HEK293 (cell line): Measurements from ENCODE around the gene PIPOX.

Source experiments
- CTCF ChIA-PET: fragments of 350-600 bp; formaldehyde crosslinking; extraction: SDS; loops from one replicate; lab custom pipeline; 2021; ENCODE audit warnings: antibody characterized with exemption; lab: Yijun Ruan, JAX
- POLR2A ChIA-PET: fragments of 300-600 bp; formaldehyde crosslinking; extraction: SDS; loops from one replicate; lab custom pipeline; 2020; ENCODE audit warnings: antibody characterized with exemption, inconsistent platforms; lab: Yijun Ruan, JAX
- H3K27ac ChIP-seq: fragments of 200-500 bp; sonication (Bioruptor generic); 2 replicates; pipeline ENCODE4 v1.5.1; 2014; ENCODE audit warnings: low read depth, low read length, control low read depth, inconsistent platforms; ENCODE audit errors: extremely low read depth
- H3K36me3 ChIP-seq, 2 experiments: fragments of 200-500 bp in 1 of 2; sonication (Bioruptor generic) in 1 of 2; 1 replicate in 1 of 2; 2 replicates in 1 of 2; pipeline ENCODE4 v1.5.1; 2014 to 2017; ENCODE audit warnings: inconsistent platforms in 2 of 2, low read length in 2 of 2; ENCODE audit not compliant: control insufficient read depth in 2 of 2, insufficient read depth in 1 of 2
- H3K4me1 ChIP-seq: fragments of 200-500 bp; sonication (Bioruptor generic); 2 replicates; pipeline ENCODE4 v1.5.1; 2014; ENCODE audit warnings: mild to moderate bottlenecking, low read length, inconsistent platforms; ENCODE audit not compliant: control insufficient read depth, insufficient read depth
- H3K4me3 ChIP-seq: 2 replicates; pipeline ENCODE4 v1.5.1; 2011; ENCODE audit warnings: low read depth, mild to moderate bottlenecking, control low read depth, low read length, moderate library complexity
- H3K9me3 ChIP-seq: fragments of 200-500 bp; sonication (Bioruptor generic); 2 replicates; pipeline ENCODE4 v1.5.1; 2014; ENCODE audit warnings: low read depth, low read length, inconsistent platforms; ENCODE audit not compliant: control insufficient read depth, insufficient read depth
- KLF10 ChIP-seq: fragments of 450-650 bp; IDR thresholded peaks from 2 replicates; pipeline ENCODE4 v1.5.1; 2018; ENCODE audit warnings: missing biosample characterization, mild to moderate bottlenecking, missing genetic modification characterization
- KLF7 ChIP-seq: fragments of 450-650 bp; formaldehyde crosslinking; IDR thresholded peaks from 2 replicates; pipeline ENCODE4 v1.5.1; 2016; ENCODE audit warnings: missing biosample characterization, missing genetic modification characterization, borderline replicate concordance
- MYNN ChIP-seq: fragments of 450-650 bp; formaldehyde crosslinking; IDR thresholded peaks from 2 replicates; pipeline ENCODE4 v1.5.1; 2016; ENCODE audit warnings: missing biosample characterization, missing genetic modification characterization, borderline replicate concordance
- SCRT2 ChIP-seq: fragments of 450-650 bp; formaldehyde crosslinking; IDR thresholded peaks from 2 replicates; pipeline ENCODE4 v1.5.1; 2016; ENCODE audit warnings: missing biosample characterization, missing genetic modification characterization
- ZNF155 ChIP-seq: fragments of 450-650 bp; formaldehyde crosslinking; IDR thresholded peaks from 2 replicates; pipeline ENCODE4 v1.5.1; 2016; ENCODE audit warnings: missing biosample characterization, missing genetic modification characterization
- ZNF214 ChIP-seq: fragments of 450-650 bp; formaldehyde crosslinking; IDR thresholded peaks from 2 replicates; pipeline ENCODE4 v1.5.1; 2017; ENCODE audit warnings: missing biosample characterization, mild to moderate bottlenecking, missing genetic modification characterization, borderline replicate concordance
- ZNF24 ChIP-seq: fragments of 450-650 bp; formaldehyde crosslinking; IDR thresholded peaks from 2 replicates; pipeline ENCODE4 v1.5.1; 2016; ENCODE audit warnings: missing biosample characterization, missing genetic modification characterization
- ZNF302 ChIP-seq: fragments of 450-650 bp; formaldehyde crosslinking; IDR thresholded peaks from 2 replicates; pipeline ENCODE4 v1.5.1; 2016; ENCODE audit warnings: missing biosample characterization, missing genetic modification characterization, low read depth
- ZNF366 ChIP-seq: fragments of 450-650 bp; formaldehyde crosslinking; conservative IDR thresholded peaks from 2 replicates; pipeline ENCODE4 v1.5.1; 2016; ENCODE audit warnings: missing biosample characterization, missing genetic modification characterization
- ZNF404 ChIP-seq: fragments of 450-650 bp; formaldehyde crosslinking; IDR thresholded peaks from 2 replicates; pipeline ENCODE4 v1.5.1; 2017; ENCODE audit warnings: missing biosample characterization, missing genetic modification characterization
- ZNF510 ChIP-seq: fragments of 450-650 bp; formaldehyde crosslinking; IDR thresholded peaks from 2 replicates; pipeline ENCODE4 v1.5.1; 2018; ENCODE audit warnings: mild to moderate bottlenecking, missing genetic modification characterization, missing biosample characterization; ENCODE audit not compliant: insufficient replicate concordance
- ZNF571 ChIP-seq: fragments of 450-650 bp; formaldehyde crosslinking; IDR thresholded peaks from 2 replicates; pipeline ENCODE4 v1.5.0; 2017; ENCODE audit warnings: missing biosample characterization, missing genetic modification characterization
- ZNF701 ChIP-seq: fragments of 450-650 bp; formaldehyde crosslinking; IDR thresholded peaks from 2 replicates; pipeline ENCODE4 v1.5.1; 2016; ENCODE audit warnings: missing biosample characterization, missing genetic modification characterization
- ZNF843 ChIP-seq: fragments of 450-650 bp; formaldehyde crosslinking; IDR thresholded peaks from 2 replicates; pipeline ENCODE4 v1.5.1; 2016; ENCODE audit warnings: missing biosample characterization, missing genetic modification characterization
- TF ChIP-seq, protein P1 (sequence below): fragments of 450-650 bp; IDR thresholded peaks from 2 replicates; pipeline ENCODE4 v1.5.1; 2018; ENCODE audit warnings: missing biosample characterization, mild to moderate bottlenecking, missing genetic modification characterization
- TF ChIP-seq, protein P2 (sequence below): fragments of 450-650 bp; formaldehyde crosslinking; IDR thresholded peaks from 2 replicates; pipeline ENCODE4 v1.5.1; 2016; ENCODE audit warnings: missing biosample characterization, missing genetic modification characterization, low read depth
- TF ChIP-seq, protein P3 (sequence below): fragments of 450-650 bp; formaldehyde crosslinking; IDR thresholded peaks from 2 replicates; pipeline ENCODE4 v1.5.1; 2017; ENCODE audit warnings: missing biosample characterization, missing genetic modification characterization
- TF ChIP-seq, protein P4 (sequence below): fragments of 450-650 bp; formaldehyde crosslinking; IDR thresholded peaks from 2 replicates; pipeline ENCODE4 v1.5.0; 2017; ENCODE audit warnings: missing biosample characterization, missing genetic modification characterization, borderline replicate concordance
- TF ChIP-seq, protein P5 (sequence below): sonication (generic); formaldehyde crosslinking; IDR thresholded peaks from 2 replicates; pipeline ENCODE4 v1.8.1; 2022; ENCODE audit warnings: mild to moderate bottlenecking, moderate library complexity, missing genetic modification reagents

Gene PIPOX

DNA sequence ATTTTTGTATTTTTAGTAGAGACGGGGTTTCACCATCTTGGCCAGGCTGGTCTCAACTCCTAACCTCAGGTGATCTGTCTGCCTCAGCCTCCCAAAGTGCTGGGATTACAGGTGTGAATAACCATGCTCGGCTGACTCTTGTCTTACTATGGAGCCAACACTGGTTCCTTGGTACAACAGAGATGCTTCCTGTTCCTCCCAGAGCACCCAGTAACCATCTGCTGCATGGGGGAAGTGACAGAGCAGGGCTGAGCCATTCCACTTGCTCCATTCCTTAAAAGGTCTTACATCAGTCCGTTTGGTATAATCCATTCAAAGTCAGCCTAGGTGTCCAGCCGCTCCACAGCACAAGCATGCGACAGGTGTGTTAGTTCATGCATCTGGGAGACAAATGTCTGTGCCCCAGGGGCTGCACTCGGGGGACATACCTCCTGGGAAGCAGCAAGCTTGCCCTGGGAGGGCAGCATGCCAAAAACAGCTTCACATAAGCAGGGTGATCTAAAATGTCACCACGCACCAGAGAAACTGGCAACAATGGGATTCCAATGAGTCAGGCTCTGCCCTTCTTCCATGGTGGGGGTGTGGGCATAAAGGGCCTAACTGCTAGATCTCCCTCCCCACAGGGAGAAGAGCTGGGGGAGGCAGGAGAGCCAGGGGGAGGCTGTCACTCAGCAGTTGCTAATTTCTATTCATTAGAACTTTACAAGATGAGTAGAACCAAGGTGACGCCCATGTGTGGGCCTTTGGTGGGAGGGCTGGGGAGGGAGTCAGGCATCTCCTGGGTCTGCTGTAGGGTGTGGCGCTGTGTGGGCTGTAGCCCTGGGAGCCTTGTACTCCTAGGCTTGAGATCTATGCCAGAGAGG, 35.5 kb downstream of the PIPOX start (continued):
- TF ChIP-seq ZNF214 (tag by site-specific recombination) (no peak), ZNF155 (tag by site-specific recombination) (no peak), KLF7 (tag by site-specific recombination) (no peak), ZNF843 (tag by site-specific recombination) (no peak), SCRT2 (tag by site-specific recombination) (peak; percentile 95), ZNF366 (no peak)
- TF ChIP-seq, protein P1, sequence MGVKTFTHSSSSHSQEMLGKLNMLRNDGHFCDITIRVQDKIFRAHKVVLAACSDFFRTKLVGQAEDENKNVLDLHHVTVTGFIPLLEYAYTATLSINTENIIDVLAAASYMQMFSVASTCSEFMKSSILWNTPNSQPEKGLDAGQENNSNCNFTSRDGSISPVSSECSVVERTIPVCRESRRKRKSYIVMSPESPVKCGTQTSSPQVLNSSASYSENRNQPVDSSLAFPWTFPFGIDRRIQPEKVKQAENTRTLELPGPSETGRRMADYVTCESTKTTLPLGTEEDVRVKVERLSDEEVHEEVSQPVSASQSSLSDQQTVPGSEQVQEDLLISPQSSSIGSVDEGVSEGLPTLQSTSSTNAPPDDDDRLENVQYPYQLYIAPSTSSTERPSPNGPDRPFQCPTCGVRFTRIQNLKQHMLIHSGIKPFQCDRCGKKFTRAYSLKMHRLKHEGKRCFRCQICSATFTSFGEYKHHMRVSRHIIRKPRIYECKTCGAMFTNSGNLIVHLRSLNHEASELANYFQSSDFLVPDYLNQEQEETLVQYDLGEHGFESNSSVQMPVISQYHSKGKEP (tag by site-specific recombination), result no peak
- TF ChIP-seq, all 188 proteins: peak for 9

DNA sequence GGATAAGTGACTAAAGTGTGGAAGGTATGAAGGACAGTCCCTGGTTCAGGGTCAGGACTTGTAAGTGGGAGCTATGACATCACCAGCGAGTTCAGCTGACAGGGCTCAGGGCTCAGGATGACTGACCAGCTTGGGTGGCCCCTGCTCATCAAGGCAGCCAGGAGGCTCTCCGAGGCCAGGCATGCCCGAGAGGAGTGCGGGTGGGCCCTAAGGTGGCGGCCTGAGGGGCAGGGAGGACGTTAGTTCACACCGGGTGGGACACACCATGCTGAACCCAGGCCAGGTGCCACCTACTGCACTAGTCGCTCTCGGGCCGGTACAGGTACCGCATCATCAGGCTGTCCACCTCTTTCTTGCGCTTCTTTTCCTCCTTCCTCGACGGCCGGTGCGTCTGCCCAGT, 36.5 kb downstream of the PIPOX start:
- no peak overlapping the region for H3K4me3 ChIP-seq
- CTCF ChIA-PET, result interaction anchor here (0.5 to 1.4 kb wide), 3 partner anchors 32 to 107 kb away, joined by 3 to 5 read pairs (median 4); no protein-coding TSS in a partner anchor
- TF ChIP-seq ZNF404 (tag by site-specific recombination), result no peak
- TF ChIP-seq, protein P2, sequence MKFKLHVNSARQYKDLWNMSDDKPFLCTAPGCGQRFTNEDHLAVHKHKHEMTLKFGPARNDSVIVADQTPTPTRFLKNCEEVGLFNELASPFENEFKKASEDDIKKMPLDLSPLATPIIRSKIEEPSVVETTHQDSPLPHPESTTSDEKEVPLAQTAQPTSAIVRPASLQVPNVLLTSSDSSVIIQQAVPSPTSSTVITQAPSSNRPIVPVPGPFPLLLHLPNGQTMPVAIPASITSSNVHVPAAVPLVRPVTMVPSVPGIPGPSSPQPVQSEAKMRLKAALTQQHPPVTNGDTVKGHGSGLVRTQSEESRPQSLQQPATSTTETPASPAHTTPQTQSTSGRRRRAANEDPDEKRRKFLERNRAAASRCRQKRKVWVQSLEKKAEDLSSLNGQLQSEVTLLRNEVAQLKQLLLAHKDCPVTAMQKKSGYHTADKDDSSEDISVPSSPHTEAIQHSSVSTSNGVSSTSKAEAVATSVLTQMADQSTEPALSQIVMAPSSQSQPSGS, result 0 out of 2 replicates have a peak, but pooled peaks have one; percentile 12
- H3K36me3 ChIP-seq, result peaks cover 0 to 48% of the 10 kb centered on the region in 2 experiments; a peak in 1 of 3 replicates
- no peaks in the 10 kb centered on the region for H3K9me3 ChIP-seq
- peaks cover under 1% of the 10 kb centered on the region for H3K4me1 ChIP-seq
- POLR2A ChIA-PET, result interaction anchor here (0.6 to 1.5 kb wide), 2 partner anchors 84 to 101 kb away, joined by 3 read pairs; partner anchors contain the start of gene MYO18A
- H3K27ac ChIP-seq, result no peak overlapping the region

DNA sequence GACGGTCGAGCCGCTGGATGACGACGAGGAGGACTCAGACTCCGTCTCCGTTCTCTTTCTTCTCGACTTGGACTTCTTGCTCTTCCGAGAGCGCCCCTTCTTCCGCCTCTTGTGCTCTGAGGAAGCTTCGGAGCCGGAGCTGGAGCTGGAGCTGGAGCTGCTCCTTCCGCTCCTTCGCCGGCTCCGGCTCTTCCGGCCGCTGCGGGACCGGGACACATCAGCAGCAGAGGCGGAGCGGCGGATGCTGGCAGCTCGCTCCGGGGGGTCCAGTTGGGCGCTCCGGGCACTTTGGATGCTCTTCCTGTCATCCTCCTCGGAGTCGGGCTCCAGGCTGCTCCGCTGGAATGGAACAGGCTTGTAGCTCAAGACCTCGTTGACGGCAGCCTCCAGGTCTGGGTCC, 36.9 kb downstream of the PIPOX start:
- TF ChIP-seq, protein P3, sequence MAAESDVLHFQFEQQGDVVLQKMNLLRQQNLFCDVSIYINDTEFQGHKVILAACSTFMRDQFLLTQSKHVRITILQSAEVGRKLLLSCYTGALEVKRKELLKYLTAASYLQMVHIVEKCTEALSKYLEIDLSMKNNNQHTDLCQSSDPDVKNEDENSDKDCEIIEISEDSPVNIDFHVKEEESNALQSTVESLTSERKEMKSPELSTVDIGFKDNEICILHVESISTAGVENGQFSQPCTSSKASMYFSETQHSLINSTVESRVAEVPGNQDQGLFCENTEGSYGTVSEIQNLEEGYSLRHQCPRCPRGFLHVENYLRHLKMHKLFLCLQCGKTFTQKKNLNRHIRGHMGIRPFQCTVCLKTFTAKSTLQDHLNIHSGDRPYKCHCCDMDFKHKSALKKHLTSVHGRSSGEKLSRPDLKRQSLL, result peak; percentile 83; the same call in 1 of the 2 replicates
- TF ChIP-seq ZNF571 (tag by site-specific recombination), result no peak
- H3K4me3 ChIP-seq, result no peak overlapping the region
- peaks cover 0 to 48% of the 10 kb centered on the region in 2 experiments; a peak in 1 of 3 replicates for H3K36me3 ChIP-seq
- peaks cover 5% of the 10 kb centered on the region for H3K4me1 ChIP-seq
- no peaks in the 10 kb centered on the region for H3K9me3 ChIP-seq
- no peak overlapping the region for H3K27ac ChIP-seq
- CTCF ChIA-PET, result no interaction called here
- POLR2A ChIA-PET, result interaction anchor here (0.6 to 1.5 kb wide), 2 partner anchors 84 to 100 kb away, joined by 3 read pairs; partner anchors contain the start of gene MYO18A

DNA sequence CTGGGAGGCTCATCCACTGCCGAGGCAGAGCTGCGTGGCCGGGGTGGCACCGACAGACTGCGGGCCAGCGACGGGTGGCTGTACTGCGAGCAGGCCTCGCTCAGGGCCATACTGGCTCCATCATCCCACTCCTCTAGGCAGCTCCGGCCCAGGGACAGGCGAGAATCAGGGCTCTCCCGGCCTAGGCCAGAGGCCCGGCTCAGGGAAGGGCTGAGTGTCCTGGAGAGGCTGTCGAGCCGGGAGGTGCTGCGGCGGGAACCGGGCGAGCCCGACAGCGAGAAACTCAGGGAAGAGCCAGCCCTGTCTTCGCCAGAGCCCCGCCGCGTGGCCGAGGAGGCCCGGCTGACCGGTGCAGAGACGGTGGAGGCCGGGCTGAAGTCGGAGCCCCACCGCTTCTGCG, 37.4 kb downstream of the PIPOX start:
- POLR2A ChIA-PET, result interaction anchor here (0.6 kb wide), 1 partner anchor 100 kb away, joined by 3 read pairs; the partner anchor contains the start of gene MYO18A
- CTCF ChIA-PET, result no interaction called here

More for the DNA sequence above, 37.4 kb downstream of the PIPOX start:
- TF ChIP-seq, protein P4, sequence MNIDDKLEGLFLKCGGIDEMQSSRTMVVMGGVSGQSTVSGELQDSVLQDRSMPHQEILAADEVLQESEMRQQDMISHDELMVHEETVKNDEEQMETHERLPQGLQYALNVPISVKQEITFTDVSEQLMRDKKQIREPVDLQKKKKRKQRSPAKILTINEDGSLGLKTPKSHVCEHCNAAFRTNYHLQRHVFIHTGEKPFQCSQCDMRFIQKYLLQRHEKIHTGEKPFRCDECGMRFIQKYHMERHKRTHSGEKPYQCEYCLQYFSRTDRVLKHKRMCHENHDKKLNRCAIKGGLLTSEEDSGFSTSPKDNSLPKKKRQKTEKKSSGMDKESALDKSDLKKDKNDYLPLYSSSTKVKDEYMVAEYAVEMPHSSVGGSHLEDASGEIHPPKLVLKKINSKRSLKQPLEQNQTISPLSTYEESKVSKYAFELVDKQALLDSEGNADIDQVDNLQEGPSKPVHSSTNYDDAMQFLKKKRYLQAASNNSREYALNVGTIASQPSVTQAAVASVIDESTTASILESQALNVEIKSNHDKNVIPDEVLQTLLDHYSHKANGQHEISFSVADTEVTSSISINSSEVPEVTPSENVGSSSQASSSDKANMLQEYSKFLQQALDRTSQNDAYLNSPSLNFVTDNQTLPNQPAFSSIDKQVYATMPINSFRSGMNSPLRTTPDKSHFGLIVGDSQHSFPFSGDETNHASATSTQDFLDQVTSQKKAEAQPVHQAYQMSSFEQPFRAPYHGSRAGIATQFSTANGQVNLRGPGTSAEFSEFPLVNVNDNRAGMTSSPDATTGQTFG (tag by site-specific recombination), result no peak
- no peak for TF ChIP-seq ZNF701 (tag by site-specific recombination)
- TF ChIP-seq, protein P5, sequence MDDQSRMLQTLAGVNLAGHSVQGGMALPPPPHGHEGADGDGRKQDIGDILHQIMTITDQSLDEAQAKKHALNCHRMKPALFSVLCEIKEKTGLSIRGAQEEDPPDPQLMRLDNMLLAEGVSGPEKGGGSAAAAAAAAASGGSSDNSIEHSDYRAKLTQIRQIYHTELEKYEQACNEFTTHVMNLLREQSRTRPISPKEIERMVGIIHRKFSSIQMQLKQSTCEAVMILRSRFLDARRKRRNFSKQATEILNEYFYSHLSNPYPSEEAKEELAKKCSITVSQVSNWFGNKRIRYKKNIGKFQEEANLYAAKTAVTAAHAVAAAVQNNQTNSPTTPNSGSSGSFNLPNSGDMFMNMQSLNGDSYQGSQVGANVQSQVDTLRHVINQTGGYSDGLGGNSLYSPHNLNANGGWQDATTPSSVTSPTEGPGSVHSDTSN (CRISPR knock-in tag), result no peak
- TF ChIP-seq ZNF302, result no peak
- TF ChIP-seq KLF10 (tag by site-specific recombination), result no peak
- TF ChIP-seq ZNF510, result no peak
- TF ChIP-seq ZNF24 (tag by site-specific recombination), result no peak
- TF ChIP-seq MYNN (tag by site-specific recombination), result no peak
- no peak overlapping the region for H3K4me3 ChIP-seq
- peaks cover 0 to 51% of the 10 kb centered on the region in 2 experiments; a peak in 1 of 3 replicates for H3K36me3 ChIP-seq
- peaks cover 10% of the 10 kb centered on the region for H3K4me1 ChIP-seq
- H3K27ac ChIP-seq, result no peak overlapping the region
- no peaks in the 10 kb centered on the region for H3K9me3 ChIP-seq
